HEK293 (cell line): ENCODE results near the gene RNF166.

ENCODE experiments used
- CTCF ChIA-PET: fragments of 350-600 bp; formaldehyde crosslinking; extraction: SDS; loops from one replicate; lab custom pipeline; 2021; ENCODE audit warnings: antibody characterized with exemption; lab: Yijun Ruan, JAX
- POLR2A ChIA-PET: fragments of 300-600 bp; formaldehyde crosslinking; extraction: SDS; loops from one replicate; lab custom pipeline; 2020; ENCODE audit warnings: antibody characterized with exemption, inconsistent platforms; lab: Yijun Ruan, JAX
- H3K27ac ChIP-seq: fragments of 200-500 bp; sonication (Bioruptor generic); 2 replicates; pipeline ENCODE4 v1.5.1; 2014; ENCODE audit warnings: low read depth, low read length, control low read depth, inconsistent platforms; ENCODE audit errors: extremely low read depth
- H3K36me3 ChIP-seq, 2 experiments: fragments of 200-500 bp in 1 of 2; sonication (Bioruptor generic) in 1 of 2; 1 replicate in 1 of 2; 2 replicates in 1 of 2; pipeline ENCODE4 v1.5.1; 2014 to 2017; ENCODE audit warnings: inconsistent platforms in 2 of 2, low read length in 2 of 2; ENCODE audit not compliant: control insufficient read depth in 2 of 2, insufficient read depth in 1 of 2
- H3K4me1 ChIP-seq: fragments of 200-500 bp; sonication (Bioruptor generic); 2 replicates; pipeline ENCODE4 v1.5.1; 2014; ENCODE audit warnings: mild to moderate bottlenecking, low read length, inconsistent platforms; ENCODE audit not compliant: control insufficient read depth, insufficient read depth
- H3K4me3 ChIP-seq: 2 replicates; pipeline ENCODE4 v1.5.1; 2011; ENCODE audit warnings: low read depth, mild to moderate bottlenecking, control low read depth, low read length, moderate library complexity
- H3K9me3 ChIP-seq: fragments of 200-500 bp; sonication (Bioruptor generic); 2 replicates; pipeline ENCODE4 v1.5.1; 2014; ENCODE audit warnings: low read depth, low read length, inconsistent platforms; ENCODE audit not compliant: control insufficient read depth, insufficient read depth
- BCL11B ChIP-seq: fragments of 450-650 bp; formaldehyde crosslinking; IDR thresholded peaks from 2 replicates; pipeline ENCODE4 v1.5.1; 2016; ENCODE audit warnings: low read depth, missing biosample characterization, missing genetic modification characterization
- GLIS2 ChIP-seq: fragments of 450-650 bp; formaldehyde crosslinking; IDR thresholded peaks from 2 replicates; pipeline ENCODE4 v1.5.1; 2016; ENCODE audit warnings: missing biosample characterization, missing genetic modification characterization
- HOXA7 ChIP-seq: sonication (generic); formaldehyde crosslinking; IDR thresholded peaks from 2 replicates; pipeline ENCODE4 v1.8.1; 2022; ENCODE audit warnings: missing genetic modification reagents, borderline replicate concordance
- KLF1 ChIP-seq: fragments of 450-650 bp; formaldehyde crosslinking; IDR thresholded peaks from 2 replicates; pipeline ENCODE4 v1.5.1; 2016; ENCODE audit warnings: missing biosample characterization, missing genetic modification characterization
- KLF16 ChIP-seq: fragments of 450-650 bp; formaldehyde crosslinking; IDR thresholded peaks from 2 replicates; pipeline ENCODE4 v1.5.1; 2017; ENCODE audit warnings: missing biosample characterization, missing genetic modification characterization
- SALL2 ChIP-seq: fragments of 450-650 bp; formaldehyde crosslinking; IDR thresholded peaks from 2 replicates; pipeline ENCODE4 v1.5.0; 2017; ENCODE audit warnings: missing biosample characterization, mild to moderate bottlenecking, missing genetic modification characterization, borderline replicate concordance
- YY1 ChIP-seq: fragments of 450-650 bp; formaldehyde crosslinking; IDR thresholded peaks from 2 replicates; pipeline ENCODE4 v1.5.1; 2018; ENCODE audit warnings: missing biosample characterization, missing genetic modification characterization
- ZBTB21 ChIP-seq: fragments of 450-650 bp; formaldehyde crosslinking; IDR thresholded peaks from 2 replicates; pipeline ENCODE4 v1.5.1; 2017; ENCODE audit warnings: missing biosample characterization, missing genetic modification characterization
- ZBTB48 ChIP-seq: fragments of 450-650 bp; formaldehyde crosslinking; IDR thresholded peaks from 2 replicates; pipeline ENCODE4 v1.5.1; 2016; ENCODE audit warnings: missing biosample characterization, missing genetic modification characterization
- ZEB2 ChIP-seq: fragments of 450-650 bp; formaldehyde crosslinking; IDR thresholded peaks from 2 replicates; pipeline ENCODE4 v1.5.1; 2016; ENCODE audit warnings: missing biosample characterization, missing genetic modification characterization
- ZFP3 ChIP-seq: fragments of 450-650 bp; formaldehyde crosslinking; IDR thresholded peaks from 2 replicates; pipeline ENCODE4 v1.5.1; 2016; ENCODE audit warnings: low read depth, missing biosample characterization, missing genetic modification characterization
- ZNF121 ChIP-seq: fragments of 450-650 bp; formaldehyde crosslinking; IDR thresholded peaks from 2 replicates; pipeline ENCODE4 v1.5.1; 2016; ENCODE audit warnings: missing biosample characterization, missing genetic modification characterization
- ZNF175 ChIP-seq: fragments of 450-650 bp; formaldehyde crosslinking; IDR thresholded peaks from 2 replicates; pipeline ENCODE4 v1.5.1; 2016; ENCODE audit warnings: missing biosample characterization, missing genetic modification characterization
- ZNF341 ChIP-seq: fragments of 450-650 bp; formaldehyde crosslinking; IDR thresholded peaks from 2 replicates; pipeline ENCODE4; 2016; ENCODE audit warnings: low read depth, missing biosample characterization, missing genetic modification characterization
- ZNF549 ChIP-seq: fragments of 450-650 bp; IDR thresholded peaks from 2 replicates; pipeline ENCODE4 v1.5.1; 2018; ENCODE audit warnings: missing biosample characterization, missing genetic modification characterization, mild to moderate bottlenecking, inconsistent platforms, moderate library complexity
- ZNF561 ChIP-seq: fragments of 450-650 bp; IDR thresholded peaks from 2 replicates; pipeline ENCODE4 v1.5.1; 2018; ENCODE audit warnings: missing biosample characterization, missing genetic modification characterization, borderline replicate concordance
- ZNF585B ChIP-seq: fragments of 450-650 bp; formaldehyde crosslinking; IDR thresholded peaks from 2 replicates; pipeline ENCODE4 v1.5.1; 2016; ENCODE audit warnings: missing biosample characterization, missing genetic modification characterization
- ZNF621 ChIP-seq: fragments of 450-650 bp; formaldehyde crosslinking; IDR thresholded peaks from 2 replicates; pipeline ENCODE4 v1.5.1; 2017; ENCODE audit warnings: missing biosample characterization, missing genetic modification characterization
- ZNF623 ChIP-seq: fragments of 450-650 bp; formaldehyde crosslinking; IDR thresholded peaks from 2 replicates; pipeline ENCODE4 v1.5.1; 2016; ENCODE audit warnings: missing biosample characterization, missing genetic modification characterization
- ZNF677 ChIP-seq: fragments of 450-650 bp; IDR thresholded peaks from 2 replicates; pipeline ENCODE4 v1.5.0; 2018; ENCODE audit warnings: missing biosample characterization, mild to moderate bottlenecking, missing genetic modification characterization, moderate library complexity
- ZNF707 ChIP-seq: fragments of 450-650 bp; formaldehyde crosslinking; IDR thresholded peaks from 2 replicates; pipeline ENCODE4 v1.5.1; 2016; ENCODE audit warnings: missing biosample characterization, missing genetic modification characterization
- ZNF837 ChIP-seq: fragments of 450-650 bp; formaldehyde crosslinking; IDR thresholded peaks from 2 replicates; pipeline ENCODE4 v1.5.1; 2016; ENCODE audit warnings: missing biosample characterization, missing genetic modification characterization
- TF ChIP-seq, protein P1 (sequence below): fragments of 450-650 bp; IDR thresholded peaks from 2 replicates; pipeline ENCODE4 v1.5.1; 2018; ENCODE audit warnings: missing biosample characterization, mild to moderate bottlenecking, missing genetic modification characterization
- TF ChIP-seq, protein P2 (sequence below): fragments of 450-650 bp; formaldehyde crosslinking; IDR thresholded peaks from 2 replicates; pipeline ENCODE4 v1.5.1; 2016; ENCODE audit warnings: missing biosample characterization, missing genetic modification characterization
- TF ChIP-seq, protein P3 (sequence below): fragments of 450-650 bp; formaldehyde crosslinking; IDR thresholded peaks from 2 replicates; pipeline ENCODE4 v1.5.1; 2017; ENCODE audit warnings: missing biosample characterization, missing genetic modification characterization
- TF ChIP-seq, protein P4 (sequence below): fragments of 450-650 bp; formaldehyde crosslinking; IDR thresholded peaks from 2 replicates; pipeline ENCODE4 v1.5.1; 2016; ENCODE audit warnings: missing biosample characterization, missing genetic modification characterization

Gene RNF166

DNA sequence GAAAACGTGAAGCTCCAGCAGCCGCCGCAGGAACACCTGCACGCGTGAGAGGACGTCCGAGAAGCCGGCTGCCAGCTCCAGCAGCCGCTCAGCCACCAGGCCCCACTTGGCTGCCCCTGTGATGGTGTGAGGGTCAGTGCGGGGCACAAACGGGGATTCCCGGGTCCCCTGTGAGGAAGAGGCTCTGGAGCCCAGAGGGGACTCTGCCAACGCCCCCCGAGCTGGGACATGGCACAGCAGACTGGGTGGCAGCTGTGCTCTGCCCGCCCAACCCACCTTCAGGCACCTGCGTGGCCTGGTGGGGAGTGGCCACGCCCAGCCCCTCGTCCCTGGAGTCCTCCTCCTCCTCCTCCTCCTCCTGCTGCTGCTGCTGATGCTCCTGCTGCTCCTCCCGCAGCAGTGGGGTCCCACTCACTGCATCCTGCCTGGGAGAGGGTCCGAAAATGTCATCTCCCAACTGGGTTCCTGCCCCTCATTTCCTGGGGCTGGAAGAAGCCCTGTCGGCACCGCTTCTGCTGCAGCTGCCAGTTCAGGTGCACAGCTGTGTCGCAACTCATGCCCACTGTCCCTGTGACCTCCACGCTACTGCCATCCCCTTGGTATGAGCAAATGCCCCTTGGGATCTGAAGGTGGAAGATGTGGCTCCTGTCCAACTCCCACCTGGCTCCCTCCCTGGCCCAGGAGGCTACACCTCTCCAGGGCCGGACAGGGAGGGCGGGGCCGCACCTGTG, 27.6 kb upstream of the RNF166 start (continued):
- TF ChIP-seq, protein P1, sequence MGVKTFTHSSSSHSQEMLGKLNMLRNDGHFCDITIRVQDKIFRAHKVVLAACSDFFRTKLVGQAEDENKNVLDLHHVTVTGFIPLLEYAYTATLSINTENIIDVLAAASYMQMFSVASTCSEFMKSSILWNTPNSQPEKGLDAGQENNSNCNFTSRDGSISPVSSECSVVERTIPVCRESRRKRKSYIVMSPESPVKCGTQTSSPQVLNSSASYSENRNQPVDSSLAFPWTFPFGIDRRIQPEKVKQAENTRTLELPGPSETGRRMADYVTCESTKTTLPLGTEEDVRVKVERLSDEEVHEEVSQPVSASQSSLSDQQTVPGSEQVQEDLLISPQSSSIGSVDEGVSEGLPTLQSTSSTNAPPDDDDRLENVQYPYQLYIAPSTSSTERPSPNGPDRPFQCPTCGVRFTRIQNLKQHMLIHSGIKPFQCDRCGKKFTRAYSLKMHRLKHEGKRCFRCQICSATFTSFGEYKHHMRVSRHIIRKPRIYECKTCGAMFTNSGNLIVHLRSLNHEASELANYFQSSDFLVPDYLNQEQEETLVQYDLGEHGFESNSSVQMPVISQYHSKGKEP, result no peak
- TF ChIP-seq ZNF707 (tag by site-specific recombination) (no peak), YY1 (no peak), KLF1 (tag by site-specific recombination) (no peak)

DNA sequence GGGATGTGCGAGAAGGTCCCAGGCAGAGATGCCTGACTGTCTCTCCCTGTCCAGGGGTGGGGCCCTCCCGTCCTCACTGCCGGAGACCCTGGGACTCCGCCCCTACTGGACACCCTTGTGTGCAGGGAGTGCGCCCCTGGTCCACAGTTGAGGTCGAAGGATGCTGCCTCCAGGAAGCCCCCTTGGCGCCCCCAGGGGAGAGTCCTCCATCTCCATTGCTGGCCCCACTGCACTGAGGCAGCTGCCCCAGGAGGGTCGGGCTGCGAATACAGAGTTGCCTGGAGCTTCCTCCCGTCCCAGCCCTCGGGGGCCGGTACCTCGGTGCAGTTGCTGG, 26.7 kb upstream of the RNF166 start:
- no peak overlapping the region for H3K4me3 ChIP-seq
- H3K27ac ChIP-seq, result no peak overlapping the region
- H3K9me3 ChIP-seq, result no peaks in the 10 kb centered on the region
- peaks cover 0 to 57% of the 10 kb centered on the region in 2 experiments; a peak in 1 of 3 replicates for H3K36me3 ChIP-seq
- ChIA-PET CTCF (interaction anchor here (0.7 to 1.4 kb wide), 2 partner anchors 352 to 434 kb away, joined by 4 read pairs; no protein-coding TSS in a partner anchor), POLR2A (interaction anchor here (1.4 to 1.5 kb wide), 2 partner anchors 17 to 52 kb away, joined by 3 read pairs; partner anchors contain the start of gene PIEZO1)
- TF ChIP-seq SALL2 (tag by site-specific recombination) (no peak), GLIS2 (tag by site-specific recombination) (peak; percentile 55)
- H3K4me1 ChIP-seq, result no peaks in the 10 kb centered on the region; the same call in 1 of the 2 replicates

DNA sequence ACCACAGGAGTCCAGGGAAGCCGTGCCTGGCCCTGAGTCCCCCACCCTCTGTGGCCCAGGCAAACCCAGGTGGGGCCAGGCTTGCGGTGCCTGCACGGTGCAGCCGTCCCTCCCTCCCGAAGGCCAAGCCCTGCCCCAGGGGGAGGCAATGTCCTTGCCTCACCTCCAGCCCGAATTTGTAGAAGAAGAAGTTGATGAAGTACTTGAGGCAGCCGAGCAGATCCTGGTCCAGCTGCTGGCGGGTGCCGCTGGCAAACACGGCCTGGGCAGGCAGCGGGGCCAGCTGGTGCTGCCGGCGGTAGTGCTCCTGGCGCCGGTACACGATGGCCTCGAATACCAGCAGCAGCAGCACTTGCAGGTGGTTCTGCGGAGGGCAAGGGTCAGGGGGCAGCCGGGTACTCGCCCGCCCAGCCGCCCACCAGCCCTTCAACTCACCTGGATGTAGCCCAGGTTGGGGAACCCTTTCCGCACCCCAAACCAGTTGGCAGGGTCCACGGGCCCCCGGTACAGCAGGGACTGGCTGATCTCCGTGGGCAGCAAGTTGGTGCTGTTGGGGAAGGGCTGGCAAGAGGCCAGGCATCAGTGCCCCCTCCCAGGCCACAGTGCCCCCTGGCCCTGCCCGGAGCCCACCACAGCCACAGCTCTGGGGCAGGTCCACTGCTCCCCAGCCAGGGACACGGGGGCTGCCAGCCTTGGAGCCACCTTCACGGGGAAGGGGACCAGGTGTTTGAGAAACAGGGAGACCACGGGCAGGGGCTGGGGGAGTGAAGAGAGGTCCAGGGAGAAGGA, 26.2 kb upstream of the RNF166 start:
- ChIA-PET POLR2A (no interaction called here), CTCF (interaction anchor here (1.4 kb wide), 1 partner anchor 435 kb away, joined by 4 read pairs; no protein-coding TSS in a partner anchor)
- Histone ChIP-seq H3K27ac (no peak overlapping the region), H3K4me1 (no peaks in the 10 kb centered on the region), H3K9me3 (no peaks in the 10 kb centered on the region), H3K4me3 (no peak overlapping the region), H3K36me3 (peaks cover 0 to 57% of the 10 kb centered on the region in 2 experiments; a peak in 1 of 3 replicates)
- no peak for TF ChIP-seq ZNF175
- TF ChIP-seq, protein P2, sequence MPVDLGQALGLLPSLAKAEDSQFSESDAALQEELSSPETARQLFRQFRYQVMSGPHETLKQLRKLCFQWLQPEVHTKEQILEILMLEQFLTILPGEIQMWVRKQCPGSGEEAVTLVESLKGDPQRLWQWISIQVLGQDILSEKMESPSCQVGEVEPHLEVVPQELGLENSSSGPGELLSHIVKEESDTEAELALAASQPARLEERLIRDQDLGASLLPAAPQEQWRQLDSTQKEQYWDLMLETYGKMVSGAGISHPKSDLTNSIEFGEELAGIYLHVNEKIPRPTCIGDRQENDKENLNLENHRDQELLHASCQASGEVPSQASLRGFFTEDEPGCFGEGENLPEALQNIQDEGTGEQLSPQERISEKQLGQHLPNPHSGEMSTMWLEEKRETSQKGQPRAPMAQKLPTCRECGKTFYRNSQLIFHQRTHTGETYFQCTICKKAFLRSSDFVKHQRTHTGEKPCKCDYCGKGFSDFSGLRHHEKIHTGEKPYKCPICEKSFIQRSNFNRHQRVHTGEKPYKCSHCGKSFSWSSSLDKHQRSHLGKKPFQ (tag by site-specific recombination), result no peak
- 0 out of 2 replicates have a peak, but pooled peaks have one; percentile 19 for TF ChIP-seq KLF16
- no peak for TF ChIP-seq HOXA7 (CRISPR knock-in tag)
- no peak for TF ChIP-seq ZNF561 (tag by site-specific recombination)
- TF ChIP-seq ZNF121 (tag by site-specific recombination), result no peak
- TF ChIP-seq ZNF621, result no peak
- TF ChIP-seq ZNF677 (tag by site-specific recombination), result no peak
- TF ChIP-seq ZFP3 (tag by site-specific recombination), result no peak
- TF ChIP-seq ZEB2, result no peak
- TF ChIP-seq ZNF585B (tag by site-specific recombination), result no peak
- TF ChIP-seq, protein P3, sequence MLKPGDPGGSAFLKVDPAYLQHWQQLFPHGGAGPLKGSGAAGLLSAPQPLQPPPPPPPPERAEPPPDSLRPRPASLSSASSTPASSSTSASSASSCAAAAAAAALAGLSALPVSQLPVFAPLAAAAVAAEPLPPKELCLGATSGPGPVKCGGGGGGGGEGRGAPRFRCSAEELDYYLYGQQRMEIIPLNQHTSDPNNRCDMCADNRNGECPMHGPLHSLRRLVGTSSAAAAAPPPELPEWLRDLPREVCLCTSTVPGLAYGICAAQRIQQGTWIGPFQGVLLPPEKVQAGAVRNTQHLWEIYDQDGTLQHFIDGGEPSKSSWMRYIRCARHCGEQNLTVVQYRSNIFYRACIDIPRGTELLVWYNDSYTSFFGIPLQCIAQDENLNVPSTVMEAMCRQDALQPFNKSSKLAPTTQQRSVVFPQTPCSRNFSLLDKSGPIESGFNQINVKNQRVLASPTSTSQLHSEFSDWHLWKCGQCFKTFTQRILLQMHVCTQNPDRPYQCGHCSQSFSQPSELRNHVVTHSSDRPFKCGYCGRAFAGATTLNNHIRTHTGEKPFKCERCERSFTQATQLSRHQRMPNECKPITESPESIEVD (tag by site-specific recombination), result no peak
- TF ChIP-seq ZNF837 (tag by site-specific recombination), result no peak
- TF ChIP-seq ZNF623, result no peak
- TF ChIP-seq, protein P4, sequence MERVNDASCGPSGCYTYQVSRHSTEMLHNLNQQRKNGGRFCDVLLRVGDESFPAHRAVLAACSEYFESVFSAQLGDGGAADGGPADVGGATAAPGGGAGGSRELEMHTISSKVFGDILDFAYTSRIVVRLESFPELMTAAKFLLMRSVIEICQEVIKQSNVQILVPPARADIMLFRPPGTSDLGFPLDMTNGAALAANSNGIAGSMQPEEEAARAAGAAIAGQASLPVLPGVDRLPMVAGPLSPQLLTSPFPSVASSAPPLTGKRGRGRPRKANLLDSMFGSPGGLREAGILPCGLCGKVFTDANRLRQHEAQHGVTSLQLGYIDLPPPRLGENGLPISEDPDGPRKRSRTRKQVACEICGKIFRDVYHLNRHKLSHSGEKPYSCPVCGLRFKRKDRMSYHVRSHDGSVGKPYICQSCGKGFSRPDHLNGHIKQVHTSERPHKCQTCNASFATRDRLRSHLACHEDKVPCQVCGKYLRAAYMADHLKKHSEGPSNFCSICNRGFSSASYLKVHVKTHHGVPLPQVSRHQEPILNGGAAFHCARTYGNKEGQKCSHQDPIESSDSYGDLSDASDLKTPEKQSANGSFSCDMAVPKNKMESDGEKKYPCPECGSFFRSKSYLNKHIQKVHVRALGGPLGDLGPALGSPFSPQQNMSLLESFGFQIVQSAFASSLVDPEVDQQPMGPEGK (tag by site-specific recombination), result no peak
- TF ChIP-seq ZNF549, result no peak
- TF ChIP-seq ZNF341 (tag by site-specific recombination), result peak; percentile 44; the same call in 1 of the 2 replicates
- TF ChIP-seq BCL11B (tag by site-specific recombination), result 0 out of 2 replicates have a peak, but pooled peaks have one; percentile 18
- TF ChIP-seq ZBTB21 (tag by site-specific recombination), result no peak
- TF ChIP-seq ZBTB48 (tag by site-specific recombination), result no peak
